Sciatic nerve (tissue), 2 donors: ENCODE results near the gene DYNC1I1. TPM values are rescaled to one million over a fixed set of nuclear protein-coding genes. Genes with fewer than 3 reads are reported as not detected.
"Not testable (repeated sequence)": the region's sequence is repeated elsewhere in the genome, so short reads cannot be mapped to it uniquely, and the experiment has no call there.

Experiments used
- ATAC-seq: fragments of 200-7000 bp; cut with Tn5 transposase; one replicate; pipeline ENCODE4 v1.9.1; 2020; ENCODE audit warnings: mild to moderate bottlenecking, moderate library complexity
- DNase-seq: peaks from one replicate; pipeline ENCODE4 v3.0.0-alpha.2; 2020; ENCODE audit warnings: low spot score
- intact Hi-C: fragments of 100-400 bp; cut with DNase I; formaldehyde crosslinking; loops from one replicate; pipeline ENCODE4 v1.14.2; 2022
- total RNA-seq: library from RNA; stranded (reverse); fragmentation: NEBNext Ultra II Directional; extraction: Animal tissue kit (Norgen Biotek cat#: 25700); gene quantifications from one replicate; pipeline ENCODE4 v1.2.1, GENCODE V29; 2021
- donor health status: DM: no; HTN: no; CAD: no.
- donor health status: DM: no; HTN: no; CAD: no.

DYNC1I1 gene
- total RNA-seq, 1 donor from 2014 or later, result 4.3 TPM

DNA sequence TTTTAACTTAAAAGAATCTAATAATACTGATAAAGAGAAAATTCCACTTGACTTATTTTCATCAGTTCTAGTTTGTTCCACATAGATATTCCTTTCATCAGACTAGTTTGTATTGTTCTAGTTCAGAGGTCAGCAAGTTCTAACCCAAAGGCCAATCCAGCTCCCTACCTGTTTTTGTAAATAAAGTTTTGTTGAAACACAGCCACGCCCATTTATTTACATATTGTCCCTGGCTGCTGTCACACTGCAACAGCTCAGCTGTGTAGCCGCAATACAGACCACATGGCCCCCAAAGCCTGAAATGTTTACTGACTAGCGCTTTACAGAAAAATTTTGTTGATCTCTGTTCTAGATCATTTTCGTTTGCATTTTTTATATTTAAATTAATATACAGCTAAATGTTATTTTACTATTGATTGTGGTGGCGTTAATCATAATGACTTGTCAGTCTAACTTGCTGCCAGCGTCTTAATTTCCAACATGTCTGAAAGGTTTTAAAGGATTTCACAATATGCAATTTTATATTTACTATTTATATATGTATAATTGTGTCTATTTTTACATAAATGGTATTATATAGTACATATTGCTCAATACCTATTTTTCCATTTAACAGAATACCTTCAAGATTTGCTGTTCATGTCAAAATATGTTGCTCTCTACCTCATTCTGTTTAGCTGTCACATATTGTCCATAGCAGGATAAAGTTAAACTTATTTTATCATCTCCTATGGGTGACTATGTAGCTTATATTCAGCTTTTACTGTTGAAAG, 159.3 kb downstream of the DYNC1I1 start:
- no peak for ATAC-seq
- intact Hi-C loops, result no loop called here
- no peak for DNase-seq

DNA sequence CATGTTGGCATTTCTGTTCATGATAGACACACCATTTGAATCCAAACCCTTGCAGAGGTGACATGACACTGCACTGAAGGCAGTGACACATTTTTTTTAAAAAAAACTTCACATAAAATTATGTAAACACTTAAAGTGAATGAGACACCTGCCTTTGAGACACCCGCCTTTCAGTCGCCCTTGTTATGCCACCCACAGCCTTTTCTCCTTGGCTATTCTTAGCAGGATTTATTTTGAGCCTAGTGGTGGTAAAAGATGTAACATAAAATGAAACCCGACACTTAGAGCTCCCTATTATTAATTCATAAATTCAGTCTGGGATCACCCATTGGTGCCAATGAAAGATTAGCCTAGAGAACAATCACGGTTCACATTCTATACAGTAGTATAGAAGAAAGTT, 161.3 kb downstream of the DYNC1I1 start:
- ATAC-seq (no peak), DNase-seq (no peak)
- intact Hi-C loops, result no loop called here

DNA sequence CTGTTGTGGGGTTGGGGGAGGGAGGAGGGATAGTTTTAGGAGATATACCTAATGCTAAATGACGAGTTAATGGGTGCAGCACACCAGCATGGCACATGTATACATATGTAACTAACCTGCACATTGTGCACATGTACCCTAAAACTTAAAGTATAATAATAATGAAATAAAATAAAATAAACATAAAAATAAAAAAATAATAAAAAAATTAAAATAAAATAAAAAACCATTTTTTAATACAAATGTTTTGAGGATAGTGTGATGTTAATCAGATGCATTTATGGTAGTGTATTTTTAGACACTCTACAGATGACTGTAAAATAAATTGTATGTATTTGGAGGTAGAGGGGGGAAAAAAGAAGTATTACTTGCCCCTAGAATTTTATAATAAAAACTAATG, 172.5 kb downstream of the DYNC1I1 start:
- intact Hi-C loops, DNase-seq, ATAC-seq: not testable (repeated sequence)

DNA sequence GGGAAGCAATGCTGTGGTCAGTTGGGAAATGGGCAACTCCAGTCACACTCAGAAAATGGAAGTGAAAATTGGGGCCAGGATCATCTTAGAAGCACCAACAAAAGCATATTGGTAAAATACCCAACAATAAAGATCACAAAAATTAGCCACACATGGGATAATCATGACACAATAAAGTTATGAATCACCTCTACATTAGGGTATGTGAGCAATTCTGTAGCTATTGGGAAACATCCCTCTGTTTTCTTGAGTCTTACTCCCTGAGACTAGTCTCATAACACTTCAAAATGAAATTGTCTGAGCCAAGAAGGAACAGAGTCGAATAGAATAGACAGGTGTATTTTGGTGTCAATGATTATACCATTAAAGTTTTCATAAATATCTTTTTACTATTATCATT, 178.3 kb downstream of the DYNC1I1 start:
- ATAC-seq (no peak), DNase-seq (no peak)
- intact Hi-C loops, result loop anchor here (5.0 kb wide), 1 partner anchor 1127 kb away; no protein-coding TSS in a partner anchor

DNA sequence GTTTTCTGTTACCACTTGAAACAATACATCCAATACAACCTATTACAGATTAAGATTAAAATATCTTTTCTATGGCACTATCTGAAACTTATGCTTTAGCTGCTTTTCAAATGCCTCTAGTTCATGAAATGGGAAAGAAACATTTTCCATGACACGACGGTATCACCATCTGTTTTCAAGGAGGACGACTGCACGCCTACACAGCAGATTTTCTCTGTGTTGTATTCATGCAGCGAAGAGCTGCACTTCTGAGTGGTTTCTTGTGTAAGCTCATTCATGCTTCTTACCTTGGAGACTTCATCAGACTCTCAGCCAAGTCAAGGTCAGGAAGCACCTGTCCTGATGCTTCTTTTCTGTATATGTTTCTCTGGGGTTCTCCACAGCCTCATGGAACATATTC, 179.2 kb downstream of the DYNC1I1 start:
- DNase-seq (no peak), ATAC-seq (no peak)
- intact Hi-C loops, result loop anchor here (5.0 kb wide), 1 partner anchor 1126 kb away; no protein-coding TSS in a partner anchor

- ATAC-seq, result no peak
- no peak for DNase-seq
- intact Hi-C loops, result loop anchor here (5.0 kb wide), 1 partner anchor 1125 kb away; no protein-coding TSS in a partner anchor
These were observed 179.8 kb downstream of the DYNC1I1 start for GRCh38 chr7:95951997-95952795.

- ATAC-seq, result no peak
- DNase-seq, result no peak
- intact Hi-C loops, result loop anchor here (5.0 kb wide), 1 partner anchor 1124 kb away; no protein-coding TSS in a partner anchor
These were observed 180.5 kb downstream of the DYNC1I1 start for GRCh38 chr7:95952851-95953250.

GRCh38 chr7:95955748-95956147, 183.4 kb downstream of the DYNC1I1 start:
- intact Hi-C loops, result no loop called here
- DNase-seq (no peak), ATAC-seq (no peak)

- DNase-seq (no peak), ATAC-seq (no peak)
- intact Hi-C loops, result no loop called here
These were observed 185.2 kb downstream of the DYNC1I1 start for GRCh38 chr7:95957510-95957909.

DNA sequence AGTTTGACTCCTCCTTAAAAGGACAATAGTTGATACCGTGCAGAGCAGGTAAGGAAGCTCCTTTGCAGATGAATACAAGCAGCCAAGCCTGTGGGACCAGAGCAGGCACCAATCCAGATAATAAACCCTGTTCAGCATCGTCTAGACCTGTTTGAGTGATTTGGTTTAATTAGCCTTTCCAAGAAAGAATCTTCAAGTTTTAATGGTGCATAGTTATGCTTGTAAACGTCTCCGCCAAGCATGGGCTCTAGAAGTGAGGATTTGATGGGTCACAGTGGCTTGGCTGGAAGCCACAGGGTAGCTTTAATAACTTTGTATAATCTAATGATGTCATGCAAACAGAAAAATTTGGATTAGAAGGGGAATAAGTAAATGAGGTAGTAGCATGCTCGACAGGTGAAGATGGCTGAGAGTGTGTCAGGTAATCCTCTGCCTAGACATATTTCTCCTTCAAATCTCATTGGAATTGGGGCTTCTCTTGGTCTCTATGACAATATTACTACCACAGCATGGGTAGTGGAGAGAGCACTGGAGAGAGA, 188.4 kb downstream of the DYNC1I1 start:
- ATAC-seq (no peak), DNase-seq (no peak)
- intact Hi-C loops, result no loop called here

DNA sequence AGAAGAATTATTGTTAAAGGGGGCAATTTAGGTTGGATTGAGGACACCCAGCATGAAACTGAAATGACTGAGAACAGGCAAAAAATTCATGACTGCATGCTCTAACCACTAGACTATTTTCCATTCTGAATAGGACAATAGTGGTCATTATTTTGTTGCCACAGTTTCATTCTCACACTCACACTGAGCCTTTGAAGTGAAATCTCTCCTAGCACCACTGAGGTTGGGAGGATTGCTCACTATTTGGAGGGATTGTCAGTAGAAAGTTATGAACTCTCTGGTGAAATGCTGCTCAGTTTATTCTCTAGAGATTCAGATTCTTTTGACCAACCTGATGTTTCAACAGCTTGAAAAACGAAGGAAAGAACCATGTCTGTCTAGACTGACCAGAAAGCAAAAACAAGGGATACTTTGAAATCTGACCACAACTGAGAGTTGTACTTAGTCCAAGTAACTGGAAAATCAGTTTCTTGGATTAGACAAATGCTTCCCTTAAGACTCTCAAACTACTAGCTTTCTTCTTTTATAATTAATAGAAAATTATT, 191.2 kb downstream of the DYNC1I1 start:
- intact Hi-C loops, result no loop called here
- no peak for ATAC-seq
- no peak for DNase-seq

DNA sequence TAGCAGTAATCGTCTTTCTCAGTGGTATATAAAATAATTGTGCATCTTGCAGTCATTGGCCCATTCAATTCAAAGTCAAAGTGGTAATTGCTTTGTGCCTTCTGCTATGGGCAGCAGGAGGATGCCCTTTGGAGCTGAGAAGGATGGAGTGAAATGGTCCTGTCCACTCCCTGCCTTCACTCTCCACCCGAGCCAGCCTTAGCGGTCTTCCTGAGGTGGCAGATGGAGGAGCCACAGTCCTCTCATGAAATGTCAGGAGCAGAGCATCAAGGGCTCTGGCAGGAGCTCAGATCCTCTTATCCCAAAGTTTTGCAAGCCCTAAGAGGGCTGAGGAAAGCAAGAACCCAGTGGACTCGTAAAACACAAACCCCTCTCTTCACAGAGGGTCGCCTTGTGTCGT, 199.4 kb downstream of the DYNC1I1 start:
- intact Hi-C loops, result loop anchor here (5.0 kb wide), 1 partner anchor 1526 kb away; no protein-coding TSS in a partner anchor
- no peak for DNase-seq
- no peak for ATAC-seq

- ATAC-seq, result no peak
- intact Hi-C loops, result loop anchor here (5.0 kb wide), 1 partner anchor 1525 kb away; no protein-coding TSS in a partner anchor
- DNase-seq, result no peak
These were observed 200.2 kb downstream of the DYNC1I1 start for GRCh38 chr7:95972523-95972922.

DNA sequence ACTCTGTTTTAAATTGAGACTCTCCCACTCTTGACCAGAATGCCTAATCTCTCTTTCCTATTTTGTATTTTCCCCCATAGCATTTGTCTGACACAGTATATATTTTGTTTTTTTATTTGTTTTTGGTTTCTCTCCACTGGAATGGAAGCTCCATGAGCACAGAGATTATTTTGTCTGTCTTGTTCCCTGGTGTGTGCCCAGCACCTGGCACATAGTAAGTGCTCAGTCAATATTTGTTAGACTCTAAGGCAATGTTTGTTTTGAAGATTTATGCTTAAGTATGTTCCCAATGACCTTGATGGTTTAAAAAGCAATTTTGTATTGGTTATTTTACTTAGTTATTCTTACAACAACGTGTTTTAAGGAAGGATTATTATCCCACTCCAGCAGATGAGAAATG, 201.8 kb downstream of the DYNC1I1 start:
- intact Hi-C loops, result loop anchor here (5.0 kb wide), 1 partner anchor 1523 kb away; no protein-coding TSS in a partner anchor
- ATAC-seq (no peak), DNase-seq (no peak)

DNA sequence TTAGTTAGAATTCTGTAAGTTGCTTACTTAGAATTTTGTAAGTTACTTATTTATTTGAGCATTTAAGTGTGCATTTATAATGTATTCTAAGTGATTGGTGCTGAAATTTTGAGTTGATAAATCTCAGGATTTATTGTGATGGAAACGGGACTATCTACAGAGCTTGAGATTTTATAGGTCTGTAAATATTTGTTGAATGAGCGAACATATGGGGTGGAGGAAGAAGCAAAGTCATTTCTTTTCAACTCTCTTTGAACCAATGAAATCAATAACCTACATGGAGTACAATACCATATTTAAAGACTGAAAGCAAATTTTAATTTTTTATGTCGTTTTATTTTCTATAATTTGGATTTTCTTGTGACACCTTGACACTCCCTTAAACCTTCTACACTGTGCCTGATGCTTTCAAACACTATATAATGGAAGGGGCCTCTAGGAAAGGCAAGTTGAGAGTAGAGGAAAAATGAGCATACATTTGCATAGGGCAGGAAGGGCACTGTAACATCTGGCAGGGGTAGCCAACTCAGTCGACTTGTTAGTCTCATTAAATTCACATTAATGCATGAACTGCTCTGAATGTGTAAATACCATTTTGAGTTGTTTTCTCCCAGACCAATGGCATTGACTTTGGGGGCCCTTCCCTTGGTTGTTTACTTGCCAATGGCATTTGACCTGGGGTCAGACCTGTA, 204.2 kb downstream of the DYNC1I1 start:
- DNase-seq (no peak), ATAC-seq (no peak)

GRCh38 chr7:95977994-95978393, 205.6 kb downstream of the DYNC1I1 start:
- DNase-seq, result no peak
- intact Hi-C loops, result no loop called here
- no peak for ATAC-seq

More for the DNA sequence above, 204.2 kb downstream of the DYNC1I1 start:
- intact Hi-C loops, result no loop called here

DNA sequence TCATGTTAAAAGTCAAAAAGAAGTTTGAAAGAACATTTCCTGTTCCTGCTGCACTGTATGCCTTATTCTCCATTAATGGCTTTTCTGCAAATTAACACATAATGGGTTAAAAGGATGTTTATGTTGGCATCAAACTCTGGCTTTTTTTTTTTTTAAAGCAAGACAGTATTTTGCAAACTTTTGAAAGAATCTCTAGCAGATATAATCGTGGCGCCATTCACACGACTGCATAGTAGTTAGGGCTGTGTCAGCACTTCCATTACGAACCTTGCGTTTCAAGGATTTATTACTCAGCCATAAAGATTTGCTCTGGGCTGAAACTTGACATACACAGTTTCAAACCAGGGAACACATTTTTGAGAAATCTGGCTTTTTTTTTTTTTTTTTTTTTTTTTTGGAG, 207.8 kb downstream of the DYNC1I1 start:
- DNase-seq, result no peak
- ATAC-seq, result no peak
- intact Hi-C loops, result no loop called here

DNA sequence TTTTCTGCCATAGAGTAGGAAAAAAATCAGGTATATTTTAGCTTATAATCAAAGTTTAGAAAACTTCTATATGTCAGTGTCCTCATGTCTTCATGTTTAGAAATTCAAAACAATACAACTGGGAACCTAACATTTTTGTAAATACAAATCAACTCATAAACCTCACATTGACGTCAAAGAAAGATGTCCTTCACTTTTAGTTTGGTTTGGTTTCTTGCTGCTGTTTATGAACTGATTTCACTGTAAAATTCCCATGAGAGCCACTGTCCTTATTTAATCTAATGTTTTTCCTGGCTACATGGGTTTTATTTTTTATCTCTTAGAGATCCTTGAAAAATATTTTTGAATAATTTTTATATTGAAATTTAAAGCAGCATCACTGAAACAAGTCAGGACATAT, 208.4 kb downstream of the DYNC1I1 start:
- ATAC-seq (no peak), DNase-seq (no peak)
- intact Hi-C loops, result no loop called here
